ENCODE data around the gene SCN5A. TPM values are rescaled to one million over a fixed set of nuclear protein-coding genes. Genes with fewer than 3 reads are reported as not detected.

The SCN5A gene
- total RNA-seq, 4 donors from 2014 or later, result 0.50 to 1.7 (median 0.81) TPM; not detected in 1

DNA sequence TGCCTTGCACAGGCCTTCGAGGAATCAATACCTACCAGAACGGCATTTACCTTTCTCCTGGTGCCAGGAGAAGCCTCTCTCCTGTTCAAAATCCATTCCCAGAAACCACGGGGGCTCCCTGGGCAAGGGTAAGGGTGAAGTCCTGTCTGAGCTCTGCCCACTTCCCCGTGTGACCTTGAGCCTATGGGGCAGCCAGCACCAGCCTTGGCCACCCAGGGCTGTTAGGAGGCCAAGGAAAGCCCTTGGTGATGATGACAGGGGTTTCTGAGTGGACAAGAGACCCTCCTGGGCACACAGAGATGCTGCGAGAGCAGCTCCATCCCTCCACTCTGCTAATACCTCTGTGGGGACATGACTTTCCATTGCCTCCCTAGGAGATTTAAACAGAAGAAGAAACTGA lies 5.9 kb downstream of the SCN5A start:
- Histone ChIP-seq H3K27me3 (peaks cover 79% of the 10 kb centered on the region), H3K27ac (no peak overlapping the region), H3K36me3 (no peaks in the 10 kb centered on the region), H3K9me3 (no peaks in the 10 kb centered on the region), H3K4me3 (no peak overlapping the region), H3K4me1 (peaks cover 0 to 2% (median under 1%) of the 10 kb centered on the region in 3 donors)
- WGBS, 2 donors (ENCODE audit: low coverage in 1 of 2), result 60 to 92% methylated on average over 1 to 2 of the region's 5 CpGs
- ATAC-seq, result no peak
- no peak for TF ChIP-seq EP300 (IDR thresholded peaks at IDR 0.05)
- TF ChIP-seq POLR2AphosphoS5 (IDR thresholded peaks at IDR 0.05), result no peak
- no peak for TF ChIP-seq POLR2A (IDR thresholded peaks at IDR 0.05)
- TF ChIP-seq, protein P1, sequence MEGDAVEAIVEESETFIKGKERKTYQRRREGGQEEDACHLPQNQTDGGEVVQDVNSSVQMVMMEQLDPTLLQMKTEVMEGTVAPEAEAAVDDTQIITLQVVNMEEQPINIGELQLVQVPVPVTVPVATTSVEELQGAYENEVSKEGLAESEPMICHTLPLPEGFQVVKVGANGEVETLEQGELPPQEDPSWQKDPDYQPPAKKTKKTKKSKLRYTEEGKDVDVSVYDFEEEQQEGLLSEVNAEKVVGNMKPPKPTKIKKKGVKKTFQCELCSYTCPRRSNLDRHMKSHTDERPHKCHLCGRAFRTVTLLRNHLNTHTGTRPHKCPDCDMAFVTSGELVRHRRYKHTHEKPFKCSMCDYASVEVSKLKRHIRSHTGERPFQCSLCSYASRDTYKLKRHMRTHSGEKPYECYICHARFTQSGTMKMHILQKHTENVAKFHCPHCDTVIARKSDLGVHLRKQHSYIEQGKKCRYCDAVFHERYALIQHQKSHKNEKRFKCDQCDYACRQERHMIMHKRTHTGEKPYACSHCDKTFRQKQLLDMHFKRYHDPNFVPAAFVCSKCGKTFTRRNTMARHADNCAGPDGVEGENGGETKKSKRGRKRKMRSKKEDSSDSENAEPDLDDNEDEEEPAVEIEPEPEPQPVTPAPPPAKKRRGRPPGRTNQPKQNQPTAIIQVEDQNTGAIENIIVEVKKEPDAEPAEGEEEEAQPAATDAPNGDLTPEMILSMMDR (IDR thresholded peaks at IDR 0.05), result no peak

DNA sequence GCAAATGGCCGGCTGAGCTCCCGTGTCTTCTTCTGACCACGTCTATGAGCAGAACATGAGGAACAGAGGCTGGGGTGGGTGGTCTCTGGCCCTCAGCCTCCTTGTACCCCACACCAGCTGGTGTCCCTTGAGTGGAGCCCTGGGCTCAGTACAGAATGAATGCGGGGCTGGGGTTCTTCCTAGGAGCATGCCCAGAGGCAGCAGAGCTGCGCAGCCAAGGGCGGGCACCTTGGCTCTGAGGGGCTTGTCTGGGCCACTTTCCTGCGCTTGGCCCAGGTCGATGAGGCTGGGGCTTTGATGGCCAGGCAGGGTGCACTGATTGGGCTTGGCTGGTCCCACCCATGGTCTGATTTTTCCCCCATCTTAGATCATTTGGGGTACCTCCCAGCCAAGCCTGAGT lies 6.4 kb downstream of the SCN5A start:
- ATAC-seq, result no peak
- WGBS, 2 donors (ENCODE audit: low coverage in 1 of 2), result no CpG with 5 or more reads among the region's 8 CpGs
- TF ChIP-seq POLR2A (IDR thresholded peaks at IDR 0.05) (no peak), EP300 (IDR thresholded peaks at IDR 0.05) (no peak), POLR2AphosphoS5 (IDR thresholded peaks at IDR 0.05) (no peak)
- TF ChIP-seq, protein P1 (IDR thresholded peaks at IDR 0.05), result no peak
- H3K4me3 ChIP-seq, result no peak overlapping the region
- H3K27ac ChIP-seq, result no peak overlapping the region
- no peaks in the 10 kb centered on the region for H3K36me3 ChIP-seq
- H3K4me1 ChIP-seq, result no peaks in the 10 kb centered on the region
- H3K9me3 ChIP-seq, result no peaks in the 10 kb centered on the region
- peaks cover 79% of the 10 kb centered on the region for H3K27me3 ChIP-seq

DNA sequence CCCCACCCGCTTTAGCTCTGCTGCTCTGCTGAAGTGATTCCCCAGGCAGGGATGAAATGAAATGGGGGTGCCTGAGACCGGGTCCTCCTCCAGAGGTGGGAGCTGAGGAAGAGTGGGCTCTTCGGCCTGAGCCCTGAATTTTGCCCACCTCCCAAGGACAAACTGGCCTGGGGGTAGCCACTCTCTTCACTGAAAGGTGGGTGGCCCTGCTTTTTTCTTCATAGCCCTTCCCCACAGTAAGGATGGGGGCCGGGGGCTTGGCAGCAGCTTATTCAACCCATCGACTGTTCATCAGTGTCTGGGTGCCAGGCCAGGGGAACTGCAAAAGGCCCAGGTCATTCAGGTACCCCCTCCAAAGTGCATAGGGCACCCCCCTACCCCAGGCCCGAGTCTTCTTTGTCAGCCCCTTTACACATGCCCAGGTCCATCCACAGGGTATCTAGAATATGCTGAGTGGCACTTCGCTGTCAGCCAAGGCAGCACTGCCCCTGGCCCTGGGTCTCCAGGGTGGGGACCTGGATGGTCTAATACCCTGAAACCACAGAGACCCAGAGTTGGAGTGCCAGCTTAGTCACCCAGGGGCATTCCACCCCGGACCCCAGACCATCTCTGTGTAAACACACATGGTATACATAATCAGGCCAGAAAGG lies 7.9 kb downstream of the SCN5A start:
- no peak for TF ChIP-seq POLR2A (IDR thresholded peaks at IDR 0.05)
- TF ChIP-seq, protein P1 (IDR thresholded peaks at IDR 0.05), result no peak
- no peak for TF ChIP-seq EP300 (IDR thresholded peaks at IDR 0.05)
- TF ChIP-seq POLR2AphosphoS5 (IDR thresholded peaks at IDR 0.05), result no peak
- peaks cover 78% of the 10 kb centered on the region for H3K27me3 ChIP-seq
- no peak overlapping the region for H3K27ac ChIP-seq
- WGBS, 2 donors (ENCODE audit: low coverage in 1 of 2), result 60% methylated on average over 1 of the region's 8 CpGs; no CpG with 5 or more reads in 1 of the 2 donors
- no peaks in the 10 kb centered on the region for H3K36me3 ChIP-seq
- ATAC-seq, result no peak
- no peak overlapping the region for H3K4me3 ChIP-seq
- H3K9me3 ChIP-seq, result no peaks in the 10 kb centered on the region
- H3K4me1 ChIP-seq, result no peaks in the 10 kb centered on the region

DNA sequence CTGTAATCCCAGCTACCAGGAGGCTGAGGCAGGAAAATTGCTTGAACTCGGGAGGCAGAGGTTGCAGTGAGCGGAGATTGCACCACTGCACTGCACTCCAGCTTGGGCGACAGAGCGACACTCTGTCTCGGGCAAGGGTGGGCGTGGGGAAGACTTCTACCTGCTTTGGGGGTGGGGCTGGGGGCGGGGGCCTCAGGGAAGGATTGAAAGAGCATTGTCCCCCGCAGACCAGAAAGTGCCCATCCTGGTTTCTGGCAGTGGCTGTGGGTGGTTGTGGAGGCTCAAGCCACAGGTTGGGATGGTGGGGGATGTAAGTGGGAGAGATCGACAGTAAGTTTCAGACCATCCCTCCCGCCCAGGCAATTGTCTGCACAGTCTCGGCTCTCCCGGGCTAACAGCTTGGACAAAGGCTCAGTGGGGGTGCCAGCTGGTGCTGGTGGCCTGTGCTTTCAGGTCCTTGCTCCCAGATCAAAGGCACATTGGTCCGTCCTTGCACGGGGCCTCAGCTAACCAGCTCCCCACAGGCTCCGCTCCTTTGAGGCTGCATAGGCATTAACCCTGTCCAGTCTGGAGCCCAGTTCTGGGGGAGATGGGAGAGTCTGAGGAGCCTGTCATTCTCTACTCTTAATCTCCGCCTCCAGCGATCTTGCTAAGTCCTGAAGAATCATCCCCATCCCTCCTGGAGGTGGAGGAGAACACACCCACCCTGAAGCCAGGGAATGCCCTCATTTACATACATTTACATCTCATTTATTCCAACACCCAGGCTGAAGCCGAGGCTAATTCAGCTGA lies 8.6 kb downstream of the SCN5A start:
- H3K9me3 ChIP-seq, result no peaks in the 10 kb centered on the region
- H3K27ac ChIP-seq, result no peak overlapping the region
- TF ChIP-seq EP300 (IDR thresholded peaks at IDR 0.05), result no peak
- TF ChIP-seq, protein P1 (IDR thresholded peaks at IDR 0.05), result no peak
- no peak for TF ChIP-seq POLR2AphosphoS5 (IDR thresholded peaks at IDR 0.05)
- no peak for TF ChIP-seq POLR2A (IDR thresholded peaks at IDR 0.05)
- H3K4me3 ChIP-seq, result no peak overlapping the region
- no peaks in the 10 kb centered on the region for H3K4me1 ChIP-seq
- ATAC-seq, result no peak
- peaks cover 74% of the 10 kb centered on the region for H3K27me3 ChIP-seq
- WGBS, 2 donors (ENCODE audit: low coverage in 1 of 2), result 40 to 51% methylated on average over 1 to 10 of the region's 18 CpGs
- no peaks in the 10 kb centered on the region for H3K36me3 ChIP-seq
